Astrocyte (in vitro differentiated cells and primary cell): ENCODE measurements around the gene TFF3.

Experiments used
- CTCF ChIP-seq: IDR thresholded peaks from 2 replicates; pipeline ENCODE4 v1.5.1; 2011; ENCODE audit warnings: low read depth, mild to moderate bottlenecking, inconsistent platforms, low read length, moderate library complexity; ENCODE audit not compliant: insufficient read depth
- EZH2 ChIP-seq: IDR thresholded peaks from 2 replicates; pipeline ENCODE4 v1.6.1; 2012; ENCODE audit warnings: mild to moderate bottlenecking, low read length, inconsistent platforms; ENCODE audit not compliant: insufficient read depth

GRCh38 chr21:42262831-42263231 lies 52.4 kb downstream of the TFF3 start:
- TF ChIP-seq CTCF (no peak), EZH2 (no peak)
